OCI-LY1 (cell line): ENCODE results near the gene ABCB9.

ENCODE experiments used
- EZH2 ChIP-seq: fragments of 200-600 bp; sonication (generic), shearing (Covaris generic); IDR thresholded peaks from 2 replicates; pipeline ENCODE4 v1.8.0; 2017; ENCODE audit warnings: borderline replicate concordance, mixed run types, mild to moderate bottlenecking, antibody characterized with exemption, low read length, moderate library complexity, mixed read lengths
- TF ChIP-seq, protein P1 (sequence below): fragments of 200-600 bp; sonication (generic), shearing (Covaris generic); IDR thresholded peaks from 2 replicates; pipeline ENCODE4 v1.5.1; 2017; ENCODE audit warnings: mild to moderate bottlenecking, antibody characterized with exemption, low read length, moderate library complexity, mixed read lengths

DNA sequence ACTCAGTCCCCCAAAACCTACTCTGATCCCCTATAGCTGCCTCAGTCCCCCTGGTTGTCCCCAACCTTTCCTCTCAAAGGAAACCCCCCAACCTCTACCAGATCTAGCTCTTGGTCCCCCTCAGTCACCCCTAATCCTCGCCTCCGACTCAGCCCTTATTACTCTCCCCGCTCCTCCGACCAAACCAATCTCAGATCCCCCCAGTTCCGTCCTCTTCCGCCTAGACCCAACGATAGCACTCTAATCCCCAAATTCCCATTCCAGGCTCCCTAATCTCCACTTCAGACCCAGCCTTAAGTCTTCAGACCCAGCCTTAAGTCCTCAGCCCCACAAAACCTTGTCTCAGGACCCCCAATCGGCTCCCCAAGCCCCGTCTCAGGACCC is 71.0 kb downstream of the ABCB9 start:
- TF ChIP-seq, protein P1, sequence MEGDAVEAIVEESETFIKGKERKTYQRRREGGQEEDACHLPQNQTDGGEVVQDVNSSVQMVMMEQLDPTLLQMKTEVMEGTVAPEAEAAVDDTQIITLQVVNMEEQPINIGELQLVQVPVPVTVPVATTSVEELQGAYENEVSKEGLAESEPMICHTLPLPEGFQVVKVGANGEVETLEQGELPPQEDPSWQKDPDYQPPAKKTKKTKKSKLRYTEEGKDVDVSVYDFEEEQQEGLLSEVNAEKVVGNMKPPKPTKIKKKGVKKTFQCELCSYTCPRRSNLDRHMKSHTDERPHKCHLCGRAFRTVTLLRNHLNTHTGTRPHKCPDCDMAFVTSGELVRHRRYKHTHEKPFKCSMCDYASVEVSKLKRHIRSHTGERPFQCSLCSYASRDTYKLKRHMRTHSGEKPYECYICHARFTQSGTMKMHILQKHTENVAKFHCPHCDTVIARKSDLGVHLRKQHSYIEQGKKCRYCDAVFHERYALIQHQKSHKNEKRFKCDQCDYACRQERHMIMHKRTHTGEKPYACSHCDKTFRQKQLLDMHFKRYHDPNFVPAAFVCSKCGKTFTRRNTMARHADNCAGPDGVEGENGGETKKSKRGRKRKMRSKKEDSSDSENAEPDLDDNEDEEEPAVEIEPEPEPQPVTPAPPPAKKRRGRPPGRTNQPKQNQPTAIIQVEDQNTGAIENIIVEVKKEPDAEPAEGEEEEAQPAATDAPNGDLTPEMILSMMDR, result no peak
- TF ChIP-seq EZH2, result no peak
